Measurements from ENCODE around the gene DLG2.

- TF ChIP-seq CTCF (conservative IDR thresholded peaks at IDR 0.05 in 1 of 2, IDR thresholded peaks at IDR 0.05 in 1 of 2; ENCODE audit: extremely low read depth in 1 of 2, insufficient read depth in 1 of 2, low read depth in 1 of 2, low read length in 2 of 2), result no peak
- no peak for TF ChIP-seq EZH2 (IDR thresholded peaks at IDR 0.05; ENCODE audit: borderline replicate concordance, low read length)
Observed at GRCh38 chr11:85187992-85188391, 439.2 kb downstream of the DLG2 start.
